GM18870 (cell line): ENCODE measurements around the gene MED13L.

Experiments used
- ATAC-seq: cut with Tn5 transposase; IDR thresholded peaks from one replicate; pipeline ENCODE4 v1.9.1; 2021; ENCODE audit warnings: moderate library complexity; ENCODE audit not compliant: unreplicated experiment

MED13L gene

DNA sequence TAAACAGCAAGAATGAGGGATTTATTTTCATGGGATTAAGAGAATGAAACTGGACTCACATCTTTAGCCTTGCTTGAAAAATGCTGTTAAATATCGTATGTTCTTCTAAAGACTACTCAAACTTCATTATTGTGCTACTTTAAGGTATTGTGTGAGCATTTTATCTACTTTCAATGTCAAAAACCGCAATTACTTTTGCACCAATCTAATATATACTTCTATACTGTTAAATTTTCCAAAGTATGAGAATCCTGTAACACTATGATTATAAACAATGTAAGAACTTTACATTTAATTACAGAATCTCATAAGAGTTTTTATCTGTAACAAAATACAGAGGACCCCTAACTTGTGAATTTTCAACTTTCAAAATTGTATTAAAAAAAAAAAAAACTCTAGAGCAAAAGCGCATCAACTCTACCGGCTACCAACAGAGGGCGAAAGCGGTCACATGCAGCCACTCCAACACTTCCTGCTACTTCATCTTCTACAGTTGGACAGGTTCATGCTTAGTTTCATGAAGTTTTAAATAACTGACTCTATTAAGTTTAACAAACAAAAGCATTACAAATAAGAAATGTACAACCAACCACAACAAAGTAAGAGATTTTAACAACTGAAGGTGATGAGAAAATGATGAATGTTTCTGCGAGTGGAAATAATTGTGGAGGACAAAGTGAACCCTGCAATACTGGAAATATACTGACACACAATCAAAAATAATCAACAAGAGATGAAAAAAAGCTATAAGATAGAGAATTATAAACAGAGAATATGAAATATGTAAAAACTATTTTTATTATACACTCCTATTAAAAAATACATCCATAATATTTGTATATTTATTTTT lies 210.9 kb downstream of the MED13L start:
- ATAC-seq = no peak

DNA sequence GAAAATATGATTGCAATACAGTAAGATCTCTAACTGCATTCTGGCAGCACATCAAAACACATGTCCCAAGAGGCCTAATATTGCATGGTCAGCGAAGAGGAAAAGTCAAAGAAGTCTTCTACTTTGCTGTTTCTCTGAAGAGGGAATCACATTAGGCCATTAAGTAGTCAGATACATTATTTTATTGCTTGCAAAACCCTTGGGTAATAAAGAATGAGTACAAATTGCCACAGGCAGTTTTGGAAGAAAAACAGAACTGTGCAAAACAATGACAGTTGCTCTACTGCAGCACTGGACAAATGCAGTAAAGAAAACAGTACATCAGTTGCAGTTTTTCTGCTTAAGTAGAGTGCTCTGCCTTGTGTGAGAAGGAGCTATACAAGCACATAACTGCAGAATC lies 211.9 kb downstream of the MED13L start:
- no peak for ATAC-seq

DNA sequence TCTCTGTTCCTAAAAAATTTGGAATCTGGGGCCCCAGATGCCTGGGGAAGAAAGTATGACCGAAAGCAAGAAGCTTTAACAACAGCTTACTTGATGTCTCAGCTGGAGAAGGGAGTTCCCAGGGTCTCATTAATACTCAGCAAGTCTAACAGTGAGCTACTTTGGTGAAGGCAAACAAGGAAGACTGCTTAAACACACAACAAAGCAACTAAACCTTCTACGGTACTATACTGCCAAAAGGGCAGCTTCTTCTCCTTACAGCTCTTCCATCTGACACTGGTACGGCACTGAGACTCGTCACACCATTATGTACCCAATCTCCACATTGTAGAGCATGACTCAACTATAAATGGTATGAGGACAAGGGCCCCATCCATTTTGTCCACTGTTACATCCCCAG lies 213.0 kb downstream of the MED13L start:
- ATAC-seq = no peak

DNA sequence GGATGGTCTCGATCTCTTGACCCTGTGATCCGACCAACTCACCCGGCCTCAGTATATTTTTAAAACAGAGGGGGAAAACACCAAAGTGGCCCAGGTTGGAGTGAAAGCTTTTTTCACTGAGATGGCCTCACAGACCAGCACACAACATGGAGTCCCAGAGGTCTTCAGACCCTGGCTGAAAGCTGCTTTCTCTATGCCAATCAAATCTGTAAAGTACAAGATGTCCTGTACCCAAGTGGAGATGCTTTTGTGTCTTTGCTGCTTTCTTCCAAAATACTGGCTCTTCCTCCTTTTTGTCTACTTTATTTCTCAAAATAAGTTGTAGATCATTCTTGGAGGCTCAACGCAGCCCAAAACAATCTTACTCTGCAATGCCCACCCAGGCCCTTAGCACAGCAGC lies 214.8 kb downstream of the MED13L start:
- ATAC-seq = no peak

DNA sequence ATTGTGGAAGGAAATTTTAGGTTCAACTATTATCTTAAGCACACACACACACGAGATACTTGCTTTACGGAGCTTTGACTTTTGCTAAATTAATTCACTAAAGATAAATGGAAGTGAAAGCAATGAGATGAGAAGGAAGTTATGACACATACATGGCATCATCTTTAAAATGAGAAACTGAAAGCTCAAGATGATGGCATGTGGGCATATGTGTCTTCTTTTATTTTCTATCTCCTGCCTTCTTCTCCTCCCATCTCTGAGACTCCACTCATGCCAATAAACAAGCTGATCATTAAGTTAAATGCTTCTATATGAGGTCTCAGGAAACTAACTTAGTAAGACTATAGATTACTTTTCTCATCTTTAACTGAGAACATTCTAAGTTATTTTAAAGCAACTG lies 216.7 kb downstream of the MED13L start:
- peak; percentile 95 for ATAC-seq

DNA sequence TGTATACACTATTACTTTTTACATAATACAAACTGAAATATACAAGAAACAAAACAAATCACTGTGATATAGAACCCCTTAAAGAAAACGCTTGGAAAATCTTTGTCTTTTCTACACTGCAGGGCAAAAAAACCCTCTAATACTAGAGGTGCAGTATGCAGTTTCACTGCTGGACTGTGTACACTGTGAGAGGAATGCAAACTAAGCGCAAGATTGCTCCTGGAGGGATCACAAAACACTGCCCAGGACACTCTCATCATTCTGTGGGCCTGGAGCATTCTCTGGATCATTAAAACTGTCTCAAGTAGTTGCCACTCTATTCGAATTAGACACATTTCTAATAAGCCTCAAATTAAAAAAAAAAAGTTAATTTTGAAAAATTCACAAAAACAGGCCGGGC lies 217.6 kb downstream of the MED13L start:
- ATAC-seq = no peak

DNA sequence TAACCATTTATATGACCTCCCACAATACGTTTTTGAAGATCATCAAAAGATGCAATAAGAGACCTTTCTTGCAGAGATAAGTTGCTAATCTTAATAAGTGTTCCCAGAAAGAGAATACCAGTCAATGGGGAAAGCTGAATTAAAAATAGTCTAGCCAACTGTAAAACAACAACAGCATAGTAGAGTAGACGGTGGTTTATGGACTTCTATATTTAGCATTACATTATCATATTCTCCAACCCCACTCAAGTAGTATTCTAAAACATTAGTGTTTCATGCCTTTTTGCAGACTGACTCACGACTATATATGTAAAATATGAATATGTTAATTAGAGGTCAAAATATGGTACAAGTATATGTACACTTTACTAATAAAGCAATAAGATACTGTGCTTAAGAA lies 218.9 kb downstream of the MED13L start:
- ATAC-seq = no peak

DNA sequence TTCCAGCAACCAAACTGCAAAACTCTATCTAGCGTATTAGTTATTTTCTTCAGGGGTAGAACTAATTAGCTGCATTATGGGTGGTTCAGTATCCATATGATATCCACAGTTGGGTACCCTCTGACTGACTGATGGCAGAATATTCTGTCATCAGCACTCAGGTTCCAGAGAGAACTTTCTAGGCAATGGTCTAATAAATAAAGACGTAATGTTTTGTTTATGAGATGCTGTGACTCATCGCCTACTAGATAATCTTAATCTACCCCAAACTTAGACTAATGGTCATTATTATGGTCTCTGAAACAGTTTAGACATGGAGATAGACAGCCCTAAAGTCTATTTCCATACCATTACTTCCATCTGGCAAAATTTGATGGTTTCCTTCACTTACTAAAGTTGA lies 220.1 kb downstream of the MED13L start:
- ATAC-seq = no peak

DNA sequence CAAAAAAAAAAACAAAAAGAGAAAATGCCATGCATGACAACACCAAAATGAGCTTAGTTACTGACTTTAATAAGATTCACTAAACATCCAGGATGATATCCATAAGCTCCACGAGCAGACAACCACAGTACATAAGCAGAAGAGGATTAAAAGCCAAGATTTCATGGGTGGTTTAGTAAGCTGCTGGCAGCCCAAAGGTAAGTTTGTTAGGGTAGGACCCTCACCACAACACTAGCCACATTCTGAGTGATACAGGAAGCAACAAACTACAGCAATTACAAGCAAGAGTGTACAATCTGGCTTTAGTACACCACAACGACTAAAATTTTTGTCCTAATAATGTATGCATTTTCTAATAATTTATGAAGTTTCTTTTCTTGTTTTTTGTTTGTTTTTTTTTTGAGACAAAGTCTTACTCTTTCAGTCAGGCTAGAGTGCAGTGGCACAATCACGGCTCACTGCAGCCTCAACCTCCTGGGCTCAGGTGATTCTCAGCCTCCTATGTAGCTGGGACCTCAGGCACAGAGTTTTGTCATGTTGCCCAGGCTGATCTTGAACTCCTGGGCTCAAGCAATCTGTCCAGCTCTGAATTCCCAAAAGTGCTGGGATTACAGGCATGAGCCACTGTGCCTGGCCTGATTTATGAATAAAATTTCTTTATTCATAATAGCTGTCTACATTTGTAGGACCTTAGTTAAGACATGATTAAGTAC lies 221.4 kb downstream of the MED13L start:
- no peak for ATAC-seq

DNA sequence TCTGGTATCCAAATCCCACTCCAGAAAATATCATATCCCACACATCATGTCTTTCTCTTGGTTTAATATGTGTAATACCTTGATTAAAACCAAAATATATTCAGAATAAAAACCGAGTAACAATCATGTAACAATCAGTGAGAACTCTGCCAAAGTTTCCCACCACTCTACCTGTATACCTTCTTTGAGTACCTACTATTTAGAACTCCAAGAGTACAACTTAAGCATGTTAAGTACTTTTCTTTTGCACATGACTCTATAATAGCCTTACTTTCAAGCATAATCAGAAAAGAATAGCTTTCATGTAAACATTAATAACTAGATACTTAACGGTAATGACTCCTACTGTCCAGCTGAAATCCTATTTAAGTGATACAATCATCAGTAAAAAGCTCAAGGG lies 223.2 kb downstream of the MED13L start:
- ATAC-seq = no peak

DNA sequence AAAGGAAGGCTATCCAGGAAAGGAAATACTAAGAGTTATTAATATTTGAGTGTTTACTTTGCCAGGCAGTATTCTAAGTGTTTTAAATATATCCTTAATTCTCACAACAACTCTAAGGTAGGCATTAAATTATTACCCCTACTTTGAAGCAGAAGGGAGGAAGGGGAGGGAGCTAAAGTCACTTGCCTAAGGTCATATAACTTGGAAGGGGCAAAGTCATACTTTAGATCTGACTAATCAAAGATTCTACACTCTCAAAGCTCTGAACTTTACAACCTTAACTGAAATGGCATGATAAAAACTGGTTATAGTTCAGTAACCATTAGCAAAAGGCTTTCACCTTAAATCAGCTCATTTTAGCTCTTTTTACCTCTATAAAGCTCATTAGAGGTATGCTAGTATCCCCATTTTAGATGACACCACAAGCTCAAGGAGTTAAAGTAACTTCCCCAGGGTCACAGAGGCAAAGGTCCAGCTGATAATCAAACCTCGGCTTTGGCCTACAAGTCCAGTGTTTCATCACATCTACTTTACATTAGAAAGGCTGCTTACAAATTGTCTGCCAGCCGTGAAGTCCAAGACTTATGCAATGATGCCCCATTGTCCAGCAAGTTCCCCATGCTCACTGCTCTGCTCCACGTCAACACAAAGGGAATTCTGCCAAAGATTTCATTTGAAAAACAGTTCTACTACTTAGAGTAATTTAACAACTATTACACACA lies 223.9 kb downstream of the MED13L start:
- no peak for ATAC-seq

DNA sequence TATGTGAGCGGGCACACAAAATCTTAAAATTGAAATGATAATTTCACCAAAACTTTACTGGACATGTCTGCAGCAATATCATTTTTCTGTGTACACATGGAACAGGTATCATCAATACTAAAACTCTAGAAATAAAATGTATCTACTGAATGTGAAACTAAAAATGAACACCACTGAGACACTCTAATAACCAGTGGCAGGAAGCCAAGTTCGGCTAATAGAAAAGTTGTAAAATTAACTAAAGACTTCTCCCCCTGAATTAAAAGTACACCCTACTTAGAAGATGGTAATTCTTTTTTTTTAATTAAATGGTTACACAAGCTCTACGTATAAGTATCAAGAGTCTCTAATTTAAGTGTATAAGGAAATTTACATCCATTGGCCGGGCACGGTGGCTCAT lies 227.2 kb downstream of the MED13L start:
- ATAC-seq = no peak

DNA sequence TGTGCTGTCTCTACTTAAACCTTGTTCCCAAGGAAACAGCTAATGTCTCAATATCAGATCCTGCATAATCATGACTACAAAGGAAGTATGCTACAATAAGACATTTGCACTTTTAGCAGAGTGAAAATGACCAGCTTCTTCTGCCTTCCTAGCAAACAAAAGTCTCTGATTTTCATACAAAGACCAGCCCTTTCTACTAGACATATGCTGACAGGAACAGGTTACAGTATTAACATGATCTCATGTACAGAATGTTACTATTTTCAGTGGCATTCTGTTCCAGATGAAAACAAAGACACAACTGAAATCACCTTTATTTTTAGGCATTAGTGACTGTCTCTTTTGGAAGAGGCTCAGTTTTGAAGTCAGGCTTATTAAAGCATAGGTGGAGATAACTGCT lies 228.6 kb downstream of the MED13L start:
- ATAC-seq = no peak

DNA sequence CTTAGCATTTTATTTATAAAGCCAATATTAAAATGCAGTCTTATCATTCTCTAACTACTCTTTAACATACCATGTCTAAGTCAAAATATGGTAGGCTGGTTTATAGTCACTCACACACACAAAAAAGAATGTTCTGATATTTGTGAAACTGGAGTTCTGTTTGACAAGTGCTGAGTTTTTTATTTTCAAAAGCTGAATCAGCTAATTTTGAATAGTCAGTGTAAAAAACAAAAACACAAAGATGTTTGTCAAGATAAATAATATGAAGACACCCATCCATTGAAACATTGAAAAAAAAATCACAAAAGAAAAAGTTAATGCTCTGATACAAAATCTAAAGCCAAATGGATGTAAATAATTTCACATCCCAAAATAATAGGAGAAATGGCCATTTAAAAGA lies 231.5 kb downstream of the MED13L start:
- ATAC-seq = no peak

DNA sequence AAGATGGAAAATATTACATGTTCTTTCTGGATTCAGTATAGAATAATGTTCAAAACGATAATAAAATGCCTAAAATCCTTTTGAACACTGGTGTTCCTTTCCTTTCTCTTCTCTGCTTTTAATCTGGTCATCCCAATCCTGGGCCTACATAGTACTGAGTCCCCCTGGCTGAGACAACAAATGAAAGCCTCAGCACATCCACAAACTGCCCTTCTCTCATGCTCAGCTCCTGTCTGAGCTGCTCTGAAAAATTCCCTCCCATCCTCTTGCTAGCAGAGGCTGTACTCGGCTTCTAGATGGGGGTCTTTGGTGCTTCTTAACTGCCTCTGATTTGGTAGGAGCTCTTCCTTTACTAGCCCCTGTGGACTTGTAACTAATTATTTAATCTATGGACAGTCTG lies 232.3 kb downstream of the MED13L start:
- ATAC-seq = no peak

DNA sequence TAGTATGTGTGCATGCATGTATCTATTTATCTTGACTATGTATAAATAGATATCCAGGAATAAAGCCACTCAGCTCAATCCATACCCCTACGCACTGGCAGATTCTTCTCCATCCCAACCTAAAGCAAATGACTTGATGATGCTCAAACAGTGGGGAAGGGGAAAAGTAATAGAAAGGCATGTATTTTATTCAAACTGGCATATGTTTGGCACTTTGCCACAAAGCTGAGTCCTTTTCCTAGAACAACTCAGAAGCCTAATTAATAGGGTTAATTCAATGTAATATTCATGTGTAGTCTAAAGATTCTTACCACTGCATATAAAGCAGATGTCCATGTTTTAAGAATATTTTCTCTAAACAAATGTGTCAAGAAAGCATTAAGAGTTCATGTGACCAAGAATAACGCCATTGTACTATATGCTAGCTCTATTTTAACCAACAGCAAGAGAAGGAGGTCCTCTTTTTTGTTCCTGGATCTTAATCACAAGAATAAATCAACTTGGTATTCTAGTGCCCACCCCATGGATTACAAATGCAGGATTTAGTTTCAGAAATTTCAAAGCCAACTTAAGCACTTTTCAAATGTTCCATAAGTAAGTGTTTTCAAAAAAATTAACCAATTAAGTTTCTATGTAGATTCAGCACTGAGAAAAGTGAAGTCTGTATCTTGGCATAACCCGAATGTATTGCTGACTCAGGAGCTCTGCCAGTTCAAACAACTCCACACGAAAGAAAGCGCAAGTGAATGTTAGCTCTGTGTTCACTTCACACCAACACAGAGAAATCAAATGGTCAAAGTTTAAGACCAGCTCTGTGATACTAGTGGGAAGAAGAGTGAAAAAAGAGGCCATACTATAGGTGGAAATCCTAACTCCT lies 233.6 kb downstream of the MED13L start:
- no peak for ATAC-seq

DNA sequence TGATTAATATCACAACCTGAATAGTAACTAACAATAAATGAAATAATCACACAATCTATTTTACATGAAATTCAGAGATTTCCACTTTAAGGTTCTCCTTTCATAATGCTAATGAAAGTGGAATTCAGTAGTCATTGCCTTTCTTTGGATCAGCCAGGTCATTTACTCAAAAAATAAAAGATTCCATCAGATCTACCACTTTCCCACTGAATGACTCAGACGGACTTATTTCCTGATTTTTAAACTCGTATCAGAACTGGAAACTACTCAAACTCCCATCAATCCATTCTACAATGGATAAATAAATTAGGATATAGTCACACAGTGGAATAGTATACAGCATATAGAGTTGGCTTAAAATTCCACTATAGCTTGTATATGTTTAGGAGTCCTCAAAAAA lies 237.1 kb downstream of the MED13L start:
- no peak for ATAC-seq

DNA sequence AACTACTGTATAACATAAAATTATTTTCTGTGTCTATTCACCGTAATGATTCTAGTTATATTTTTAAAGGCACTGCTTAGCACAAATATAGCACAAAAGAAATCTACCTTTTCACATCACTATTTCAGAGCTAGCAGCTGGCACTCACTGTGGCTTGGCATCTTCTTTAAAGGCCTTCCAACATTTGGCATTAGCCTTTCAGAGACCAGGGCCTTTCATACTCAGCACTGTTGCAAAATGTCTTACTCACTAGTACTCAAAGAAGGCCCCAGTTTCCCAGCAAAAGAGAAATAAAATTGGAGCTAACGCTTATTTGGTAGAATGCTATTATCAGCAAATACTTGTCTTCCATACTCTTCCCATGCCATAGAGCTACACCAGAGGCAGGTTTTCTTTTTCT lies 238.4 kb downstream of the MED13L start:
- ATAC-seq = no peak

DNA sequence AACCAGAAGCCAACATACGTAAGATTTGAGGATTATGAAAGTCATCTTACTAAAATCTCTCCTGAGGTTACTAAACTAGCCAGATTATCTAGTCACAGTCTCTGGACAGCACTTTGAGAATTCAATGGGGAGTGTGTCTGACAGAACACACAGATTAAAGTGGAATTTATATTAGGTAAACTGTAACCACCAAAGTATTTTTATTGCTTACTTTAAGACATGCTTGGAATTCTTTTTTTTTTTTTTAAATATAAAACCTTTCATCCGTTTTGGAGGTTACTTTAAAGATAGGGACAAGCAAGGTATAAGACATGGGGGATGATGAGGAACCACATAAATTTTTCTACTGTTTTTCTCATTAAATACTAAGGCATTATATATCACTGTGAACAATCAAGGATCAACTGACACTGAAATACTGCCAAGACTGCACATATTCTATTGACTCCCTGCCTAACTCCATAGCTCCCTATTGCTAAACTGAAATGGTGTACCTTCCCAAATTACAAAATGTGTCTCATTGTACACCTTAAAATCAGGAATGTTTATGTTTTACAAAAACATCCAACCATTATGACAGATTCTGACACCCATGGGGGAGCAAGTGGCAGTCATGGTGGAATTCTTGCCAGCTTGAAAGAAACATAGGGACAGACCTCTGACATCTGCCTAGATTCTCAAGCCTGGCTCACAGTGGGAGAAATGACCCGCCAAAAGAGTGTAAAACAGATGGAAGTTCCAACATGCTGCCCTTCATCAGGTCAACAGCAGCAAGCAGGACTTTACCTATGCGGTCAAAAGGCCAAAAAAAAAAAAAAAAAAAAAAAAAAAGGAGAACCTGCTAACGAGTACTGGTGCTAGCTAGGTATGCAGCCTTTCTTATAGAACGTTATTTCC lies 239.3 kb downstream of the MED13L start:
- no peak for ATAC-seq

DNA sequence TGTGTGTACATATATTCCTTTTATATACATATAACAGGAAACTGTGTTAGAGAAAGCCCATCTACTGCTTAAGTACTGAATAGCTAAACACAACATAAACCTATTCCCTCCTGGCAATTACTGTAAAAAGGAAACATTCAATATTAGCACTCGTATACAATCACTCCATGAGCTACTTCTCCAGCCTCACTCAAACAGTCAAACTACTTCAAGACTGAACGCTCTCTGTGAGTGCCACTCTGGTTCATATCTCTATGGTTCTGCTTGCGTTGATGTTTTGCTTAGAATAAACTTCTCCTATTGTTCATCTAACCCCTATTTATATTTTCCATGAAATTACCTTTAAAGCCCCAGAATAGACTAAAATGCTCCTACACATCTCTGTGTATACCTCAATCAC lies 243.7 kb downstream of the MED13L start:
- ATAC-seq = no peak
